NCI-H510A treated with DMSO at 0.1 percent for 48 hours (cell line): ENCODE results near the gene NT5C1B.
A peak's percentile ranks its signal among the peaks of the same experiment; 100 is the strongest.

Experiments
- DNase-seq: peaks from one replicate; lab custom pipeline; 2025; lab: John Stamatoyannopoulos, UW

Gene NT5C1B

DNA sequence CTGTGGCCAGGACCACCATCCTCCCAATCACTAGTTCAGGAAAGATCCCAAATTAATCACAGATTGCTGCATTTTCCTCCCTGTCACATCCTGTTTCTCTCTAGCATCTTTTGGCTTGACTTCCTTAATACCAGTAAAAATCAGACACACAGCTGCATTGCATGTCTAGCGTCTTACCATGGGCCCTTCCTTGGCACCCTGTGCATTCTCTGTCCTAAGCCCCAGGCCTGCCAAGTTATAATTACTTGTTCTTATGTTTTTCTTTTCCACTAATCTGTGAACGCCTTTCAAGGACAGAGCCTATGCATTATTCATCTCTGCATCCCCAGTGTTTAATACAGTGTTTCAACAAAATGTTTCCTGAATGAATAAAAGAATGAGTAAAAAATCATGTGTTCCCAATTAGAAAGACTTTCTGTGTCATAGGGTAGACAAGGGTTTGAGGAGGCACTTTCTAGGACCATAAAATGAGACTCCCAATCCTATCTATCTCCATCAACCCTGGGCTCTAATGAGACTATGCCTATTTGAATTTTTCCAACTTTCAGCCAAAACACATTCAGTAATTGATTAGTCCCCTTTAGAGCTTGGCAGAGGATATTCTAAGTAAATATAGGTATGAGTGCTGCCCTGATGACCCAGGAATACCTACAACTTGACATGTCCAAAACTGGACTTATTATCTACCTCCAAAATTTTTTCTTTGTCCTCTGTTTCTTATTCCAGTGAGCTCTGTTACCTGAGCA lies 10.3 kb upstream of the NT5C1B start:
- no peak for DNase-seq

DNA sequence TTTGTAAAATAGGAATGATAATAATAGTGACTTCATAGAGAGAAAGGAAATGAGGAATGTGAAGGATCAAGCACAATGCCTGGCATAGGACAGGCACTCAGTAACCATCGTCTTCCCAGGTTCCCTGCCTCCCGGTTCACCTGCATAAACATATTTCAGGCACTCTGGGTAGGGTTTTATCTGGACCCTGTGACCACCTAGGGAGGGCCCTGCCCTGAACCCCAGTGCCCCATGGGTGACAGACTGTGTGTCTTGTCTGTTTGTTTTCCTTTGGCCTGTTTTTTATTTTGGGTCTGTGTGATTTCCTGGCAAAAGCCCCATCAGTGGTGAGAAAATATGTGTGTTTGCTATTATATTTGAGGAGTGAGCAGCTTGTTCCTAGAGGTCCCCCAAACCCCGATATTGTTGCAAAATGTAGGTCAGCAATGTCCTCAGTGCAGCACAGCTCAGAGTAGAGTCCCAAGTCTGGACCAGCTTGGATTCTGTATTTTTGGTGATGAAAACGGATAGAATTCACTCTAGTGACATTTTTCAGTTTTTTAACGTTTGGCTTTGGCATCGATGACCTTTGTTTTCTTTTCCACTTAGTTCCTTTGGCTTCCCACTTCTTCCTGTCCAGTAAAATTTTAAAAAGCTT lies 9.6 kb upstream of the NT5C1B start:
- peak; percentile 51 for DNase-seq

DNA sequence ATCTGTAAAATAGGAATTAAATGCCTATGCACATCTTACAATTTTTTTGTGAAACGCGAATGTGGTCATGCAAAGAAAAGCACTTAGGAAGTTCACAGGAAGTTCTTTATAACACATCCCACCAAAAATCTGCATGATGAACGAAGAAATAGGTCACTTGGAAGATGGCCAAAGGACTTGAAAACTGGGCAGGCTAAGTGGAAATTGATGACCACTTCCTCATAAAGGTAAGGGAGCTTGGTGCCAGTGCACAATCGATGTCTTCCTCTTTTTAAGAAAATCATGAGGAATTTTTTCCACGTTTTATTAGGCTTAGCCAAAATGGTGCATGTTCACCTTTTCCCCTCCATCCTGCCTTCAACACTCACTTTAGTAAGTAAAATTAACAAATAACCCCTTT lies 8.2 kb upstream of the NT5C1B start:
- peak; percentile 18 for DNase-seq

DNA sequence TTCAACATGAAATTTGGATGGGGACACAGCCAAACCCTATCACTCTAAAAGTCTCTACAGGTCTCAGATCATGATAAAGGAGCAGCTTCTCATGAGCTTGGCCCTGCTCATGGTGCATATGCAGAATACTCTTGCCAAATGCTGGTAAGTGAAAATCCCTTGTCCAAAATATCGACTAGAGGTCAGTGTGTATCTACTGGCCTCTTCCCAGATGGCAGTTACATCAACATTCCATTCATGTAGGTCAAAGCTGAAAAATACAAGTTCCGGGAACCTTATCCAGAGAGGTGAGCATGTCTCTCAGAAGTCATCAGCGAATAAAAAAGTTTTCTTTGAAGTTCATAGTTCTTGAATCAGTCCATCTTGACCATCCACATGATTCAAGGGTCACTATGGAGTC lies 7.6 kb upstream of the NT5C1B start:
- no peak for DNase-seq

DNA sequence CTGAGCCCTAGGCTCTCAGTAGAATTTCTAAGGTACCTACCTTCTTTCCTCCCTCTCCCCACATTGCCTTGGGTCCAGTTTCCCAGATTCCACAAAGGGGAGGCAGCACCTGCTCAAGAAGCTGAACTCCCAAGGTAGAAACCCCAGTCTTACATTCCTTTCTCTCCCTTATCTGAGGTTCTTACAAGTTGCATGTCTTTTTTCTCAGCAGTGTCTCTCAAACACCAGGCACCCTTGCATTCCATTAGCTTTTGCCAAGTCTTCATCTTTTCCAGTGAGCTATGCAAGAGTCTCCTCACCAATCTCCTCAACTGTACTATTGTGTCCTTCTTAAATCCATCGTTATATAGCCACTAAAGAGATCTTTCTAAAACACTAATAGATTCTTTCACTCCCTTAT lies 4.1 kb upstream of the NT5C1B start:
- no peak for DNase-seq

DNA sequence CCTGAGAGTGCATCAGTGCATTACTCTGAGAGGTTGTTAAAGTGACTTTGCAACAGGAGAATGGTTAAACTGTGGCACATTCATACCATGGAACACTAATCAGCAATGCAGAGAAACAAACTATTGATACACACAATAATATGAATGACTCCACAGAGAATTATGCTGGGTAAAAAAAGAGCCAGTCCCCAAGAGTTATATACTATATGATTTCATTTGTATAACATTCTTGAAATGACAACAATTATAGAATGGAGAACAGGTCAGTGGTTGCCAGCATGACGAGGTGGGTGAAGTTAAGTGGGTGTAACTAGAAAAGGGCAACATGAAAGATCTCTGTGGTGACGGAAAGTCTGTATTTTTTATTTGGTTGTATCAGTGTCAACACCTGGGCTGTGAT lies 3.0 kb upstream of the NT5C1B start:
- no peak for DNase-seq

DNA sequence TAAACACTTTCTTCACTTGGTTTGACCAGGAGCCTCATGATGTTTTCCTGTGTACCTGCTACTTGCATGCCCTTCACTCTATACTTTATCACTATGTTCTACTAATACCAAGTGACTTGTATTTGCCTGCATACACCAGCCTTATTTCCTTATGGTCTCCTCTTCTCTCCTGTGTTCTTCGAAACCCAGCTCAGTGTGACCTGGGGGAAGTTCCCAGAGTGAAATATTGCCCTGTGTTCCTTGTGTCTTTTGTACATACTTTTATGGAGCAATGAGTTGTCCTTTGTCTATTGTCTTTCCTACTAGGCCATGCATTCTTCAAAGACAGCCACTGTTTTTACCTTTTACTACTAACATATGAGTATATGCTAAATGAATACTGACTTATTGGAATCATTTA lies 567 bp downstream of the NT5C1B start:
- DNase-seq = no peak

DNA sequence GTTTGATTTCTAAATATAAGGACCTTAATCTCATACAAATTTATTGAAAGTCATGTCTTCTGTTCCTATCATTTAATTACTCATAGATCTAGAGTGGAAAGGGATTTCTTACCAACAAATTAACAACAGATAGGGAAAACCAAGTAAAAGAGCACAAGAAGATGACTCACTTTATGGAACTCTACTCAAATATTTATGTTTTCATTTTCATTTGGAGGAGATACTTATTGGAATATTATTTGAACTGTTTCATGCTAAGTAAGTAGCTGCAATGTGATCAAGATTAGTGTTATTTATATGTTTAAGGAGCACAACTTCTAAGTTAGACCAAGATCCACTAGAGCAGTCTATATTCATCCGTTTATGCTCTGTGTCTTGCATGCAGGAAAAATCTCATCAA lies 1.3 kb downstream of the NT5C1B start:
- DNase-seq = no peak

DNA sequence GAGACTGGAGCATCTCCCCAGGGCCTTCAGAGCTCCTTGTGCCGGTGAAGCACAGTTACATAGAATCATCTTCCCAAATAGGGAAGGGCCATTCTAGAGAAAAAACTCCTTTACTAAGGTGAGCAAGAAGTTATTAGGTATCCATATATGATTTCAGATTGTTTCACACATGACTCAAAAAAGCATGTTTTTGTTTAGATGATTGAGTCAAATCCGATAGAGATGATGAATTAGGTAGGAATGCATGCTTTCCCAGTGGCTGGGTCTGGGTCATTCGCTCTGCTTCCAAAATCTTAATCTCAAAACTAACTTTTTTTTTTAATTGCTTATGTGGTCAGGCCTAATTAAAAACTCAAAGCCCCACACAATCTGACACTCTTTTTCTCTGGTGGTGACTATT lies 3.8 kb downstream of the NT5C1B start:
- DNase-seq = no peak

DNA sequence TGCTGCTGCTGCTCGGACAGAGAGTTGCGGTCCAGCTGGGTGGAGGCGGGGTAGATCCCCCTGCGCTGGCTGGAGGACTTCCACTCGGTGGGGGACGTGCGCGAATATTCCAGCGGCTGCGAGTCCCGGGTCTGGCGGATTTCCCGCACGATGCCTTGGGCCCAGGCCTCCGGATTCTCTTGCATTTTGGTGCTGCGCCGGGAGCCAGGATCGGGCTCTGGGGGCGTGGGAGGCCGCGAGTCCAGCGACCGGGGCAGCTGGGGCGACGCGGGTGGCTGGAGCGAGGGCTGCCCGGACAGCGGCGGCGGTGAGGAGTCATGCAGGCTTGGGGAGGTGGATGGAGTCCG lies 4.8 kb downstream of the NT5C1B start:
- no peak for DNase-seq

DNA sequence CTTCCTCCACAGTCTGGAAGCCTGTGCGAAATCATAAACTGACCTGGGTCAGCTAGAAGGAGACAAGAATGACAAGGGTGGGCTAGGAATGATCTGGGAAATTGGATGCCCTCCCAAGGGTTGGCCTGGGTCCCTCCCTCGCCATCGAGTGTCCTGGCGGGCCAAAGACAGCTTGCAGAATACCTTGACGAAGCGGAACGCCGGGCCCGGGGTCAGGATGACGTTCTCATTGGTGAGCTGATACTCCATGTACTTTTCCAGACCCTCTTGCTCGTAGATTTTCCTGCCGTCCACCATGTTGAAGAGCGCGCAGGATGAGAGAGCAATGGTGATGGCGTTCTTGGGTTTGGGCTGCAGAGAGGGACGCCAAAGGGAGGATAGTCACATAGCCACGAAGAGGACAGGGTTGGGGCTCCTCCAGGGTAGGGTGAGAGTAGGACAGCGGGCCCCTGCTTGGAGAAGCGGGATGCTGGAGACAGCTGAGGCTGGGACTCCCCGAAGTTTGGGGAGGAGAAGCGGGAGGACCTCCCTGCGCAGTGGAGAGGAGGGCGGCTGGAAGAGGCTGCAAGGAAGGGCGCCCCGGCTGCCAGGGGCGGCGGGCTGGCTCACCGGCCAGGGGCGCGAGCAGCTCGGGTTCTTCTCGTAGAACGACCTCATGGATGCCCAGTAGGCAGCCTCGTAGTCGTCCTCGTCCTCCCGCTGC lies 5.3 kb downstream of the NT5C1B start:
- no peak for DNase-seq

DNA sequence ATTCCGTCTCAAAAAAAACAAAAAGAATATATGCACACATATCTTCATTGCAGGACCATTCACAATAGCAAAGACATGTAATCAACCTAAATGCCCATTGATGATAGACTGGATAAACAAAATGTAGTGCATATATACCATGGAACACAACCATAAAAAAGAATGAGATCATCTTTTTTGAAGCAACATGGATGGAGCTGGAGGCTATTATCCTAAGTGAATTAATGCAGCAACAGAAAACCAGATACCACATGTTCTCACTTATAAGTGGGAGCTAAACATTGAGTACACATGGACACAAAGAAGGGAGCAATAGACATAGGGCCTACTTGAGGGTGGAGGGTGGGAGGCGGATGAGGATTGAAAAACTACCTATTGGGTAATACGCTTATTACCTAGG lies 8.8 kb downstream of the NT5C1B start:
- DNase-seq = no peak

DNA sequence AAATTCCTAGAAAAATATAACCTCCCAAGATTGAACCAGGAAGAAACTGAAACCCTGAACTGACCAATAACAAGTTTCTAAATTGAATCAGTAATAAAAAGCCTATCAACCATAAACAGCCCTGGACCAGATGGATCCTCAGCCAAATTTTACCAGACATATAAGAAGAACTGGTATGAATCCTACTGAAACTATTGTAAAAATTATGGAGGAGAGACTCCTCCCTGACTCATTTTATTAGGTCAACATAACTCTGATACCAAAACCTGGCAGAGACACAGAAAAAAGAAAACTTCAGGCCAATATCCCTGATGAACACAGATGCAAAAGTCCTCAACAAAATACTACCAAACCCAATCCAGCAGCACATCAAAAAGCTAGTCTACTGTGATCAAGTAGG lies 11.3 kb downstream of the NT5C1B start:
- no peak for DNase-seq

DNA sequence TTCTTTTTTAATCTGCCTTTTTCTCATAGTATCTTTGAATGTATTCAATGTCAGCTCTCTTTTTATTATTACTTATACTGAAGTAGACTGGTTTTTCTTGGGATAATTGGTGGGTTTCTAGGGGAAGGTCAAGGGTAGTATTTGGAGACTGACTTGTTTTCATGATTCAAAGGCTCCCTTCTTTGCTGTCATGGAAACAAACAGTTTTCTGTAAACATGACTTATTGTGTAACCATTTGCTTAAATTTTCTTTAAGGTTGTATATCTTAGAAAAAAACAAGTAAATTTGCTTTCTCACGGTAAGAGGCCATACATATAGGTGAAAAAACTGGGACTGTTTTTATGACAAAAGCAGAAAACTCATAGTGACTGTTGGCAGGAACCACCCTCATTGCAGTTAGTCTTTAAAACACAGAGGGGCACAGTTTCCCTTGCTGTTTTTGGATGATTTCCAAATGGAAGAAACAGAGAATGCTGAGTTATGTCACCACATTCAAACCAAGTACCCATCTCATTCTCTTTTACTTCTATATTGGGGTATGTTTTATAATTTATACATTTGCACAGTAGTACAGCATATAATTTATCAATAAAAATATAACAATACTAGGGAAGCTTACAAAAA lies 23.1 kb downstream of the NT5C1B start:
- no peak for DNase-seq

DNA sequence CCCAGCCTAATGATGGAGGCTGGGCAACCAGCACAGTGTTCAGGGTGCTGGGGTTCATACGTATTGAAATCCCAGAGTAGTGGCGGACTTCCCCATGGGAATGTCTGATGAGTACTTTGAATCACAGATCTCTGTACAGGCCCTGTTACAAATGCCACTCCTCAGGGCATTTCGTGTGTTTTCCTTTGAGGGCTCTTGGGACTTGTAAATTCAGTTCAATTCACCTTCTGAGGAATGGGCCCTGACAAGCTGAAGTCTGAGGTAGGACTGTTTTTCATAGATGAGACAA lies 28.6 kb downstream of the NT5C1B start:
- no peak for DNase-seq

DNA sequence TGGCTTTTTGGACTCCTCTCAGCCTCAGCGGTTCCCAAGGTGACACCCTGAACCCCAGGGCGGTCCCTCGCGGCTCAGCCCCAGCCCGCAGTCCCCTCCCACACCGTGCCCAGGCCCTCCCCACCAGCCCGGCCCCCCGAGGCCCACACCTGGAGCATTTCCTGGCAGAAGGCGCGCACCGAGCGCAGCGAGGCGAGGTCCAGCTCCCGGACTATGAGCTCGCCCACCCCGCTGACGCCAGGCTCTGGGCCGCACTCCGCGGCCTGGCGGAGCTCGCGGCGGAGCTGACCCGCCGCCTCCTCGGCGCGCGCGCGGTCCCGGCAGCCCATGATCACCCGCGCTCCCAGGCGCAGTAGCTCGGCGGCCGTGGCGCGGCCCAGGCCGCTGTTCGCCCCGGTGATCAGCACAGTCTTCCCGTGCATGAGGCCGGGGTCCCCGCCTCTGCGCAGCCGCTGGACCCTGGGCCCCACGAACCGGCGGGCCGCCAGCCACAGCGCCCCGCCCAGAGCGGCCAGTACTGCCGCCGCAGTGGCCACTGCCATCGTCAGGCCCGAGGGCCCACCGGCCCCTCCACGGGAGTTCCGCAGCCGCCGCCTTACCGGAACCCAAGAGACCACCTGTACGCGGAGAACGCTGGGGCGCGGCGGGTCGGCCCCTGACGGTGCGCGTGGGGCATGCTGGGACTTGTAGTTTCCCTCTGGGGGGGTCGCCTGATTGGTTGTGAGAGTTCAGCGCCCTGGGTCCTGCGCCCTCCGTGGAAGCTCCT lies 29.2 kb downstream of the NT5C1B start, which contains the start of gene RDH14:
Gene RDH14, minus strand, starts transcription at position 623 of the 766 bp plus-strand sequence. Its CDS starts 81 bp downstream, at position 542.
- DNase-seq = peak; percentile 91

DNA sequence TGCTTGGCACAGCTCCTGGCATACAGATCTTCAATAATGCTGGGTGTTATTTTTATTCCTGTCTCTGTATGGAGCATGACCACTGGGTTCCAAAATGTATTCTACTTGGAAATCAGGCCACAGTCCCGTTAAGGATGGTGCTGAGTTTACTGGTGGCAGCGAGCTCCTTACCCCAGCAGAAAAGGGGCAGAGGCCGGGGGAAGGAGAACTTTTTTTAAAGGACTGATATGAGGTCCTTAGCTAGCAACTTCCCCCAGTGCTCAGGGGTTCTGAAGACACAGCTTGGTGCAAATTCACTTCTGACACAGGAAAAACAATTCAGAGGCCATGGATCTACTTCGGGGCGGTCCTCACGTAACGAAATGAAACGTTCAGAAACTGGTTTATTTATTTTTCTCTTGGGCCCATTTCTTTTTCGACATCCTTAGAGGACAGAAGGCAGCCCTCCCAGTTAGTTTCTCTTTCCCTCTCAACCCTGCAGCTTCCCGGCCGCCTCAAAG lies 29.8 kb downstream of the NT5C1B start:
- DNase-seq = no peak

DNA sequence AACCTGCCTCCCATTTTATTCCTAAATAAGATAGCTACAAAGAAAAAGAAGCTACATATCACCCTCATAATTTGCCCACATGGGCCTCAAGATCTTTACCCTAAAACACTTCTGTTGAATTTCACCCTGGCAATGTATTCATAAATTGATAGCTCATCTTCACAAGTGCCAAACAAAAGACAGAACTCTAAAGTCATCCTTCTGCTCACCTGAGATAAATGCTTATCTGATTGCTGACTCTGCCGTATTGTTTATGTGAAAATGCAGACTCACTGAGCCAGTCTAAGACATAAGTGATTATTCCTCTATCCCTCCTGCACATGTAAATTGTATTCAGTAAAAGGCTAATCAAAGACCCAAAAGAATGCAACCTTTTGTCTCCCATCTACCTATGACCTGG lies 30.9 kb downstream of the NT5C1B start:
- peak; percentile 39 for DNase-seq

DNA sequence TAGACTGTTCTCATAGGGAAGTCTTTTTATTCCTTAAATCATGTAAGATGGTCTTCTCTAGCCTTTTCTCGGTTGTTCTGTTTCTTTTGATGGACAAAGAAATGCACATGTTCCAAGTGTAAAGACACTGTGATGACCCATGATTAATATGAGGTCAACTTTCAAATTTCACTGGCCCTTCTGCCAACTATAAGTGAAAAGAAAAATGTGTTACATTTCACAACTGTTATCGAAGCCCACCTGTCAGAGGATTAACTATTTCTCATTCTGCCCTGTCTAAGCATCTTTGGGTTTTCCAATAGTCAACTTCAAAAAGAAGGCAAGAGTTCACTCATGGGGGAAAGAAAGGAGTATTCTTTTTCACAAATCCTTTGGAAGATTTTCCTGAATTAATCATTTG lies 32.2 kb downstream of the NT5C1B start:
- DNase-seq = no peak

DNA sequence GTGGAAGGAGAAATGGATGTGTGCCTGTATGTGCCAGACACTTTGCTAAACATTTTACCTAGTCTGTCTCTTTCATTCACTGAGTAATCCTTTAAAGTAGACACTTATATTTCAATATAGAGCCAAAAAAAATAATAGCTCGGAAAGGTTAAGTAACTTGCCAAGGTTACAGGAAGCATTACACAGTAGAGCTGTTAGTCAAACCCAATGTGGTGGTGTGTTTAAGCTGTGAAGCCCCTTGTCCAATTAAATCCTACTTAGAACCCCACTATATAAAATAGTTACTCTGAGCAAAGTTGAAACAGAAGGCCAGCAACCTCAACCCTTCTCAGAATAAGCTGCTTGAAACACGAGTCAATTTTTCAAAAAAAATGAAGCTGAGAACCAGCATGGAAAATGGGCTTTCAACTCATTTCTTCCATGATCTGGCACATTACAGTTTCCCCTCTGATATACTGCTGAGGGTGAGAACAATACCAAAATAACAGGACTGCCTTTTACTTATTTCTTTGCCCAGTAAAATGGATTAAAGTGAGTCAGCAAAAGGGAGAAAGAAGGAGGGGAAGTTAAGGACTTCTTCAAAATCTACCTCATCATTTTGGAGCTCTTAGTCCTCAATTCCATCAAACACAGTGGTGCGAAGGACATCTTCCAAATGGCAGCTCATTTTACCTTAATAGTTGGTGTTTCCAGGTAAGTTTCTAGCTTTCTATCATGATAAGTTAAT lies 36.9 kb downstream of the NT5C1B start:
- no peak for DNase-seq

DNA sequence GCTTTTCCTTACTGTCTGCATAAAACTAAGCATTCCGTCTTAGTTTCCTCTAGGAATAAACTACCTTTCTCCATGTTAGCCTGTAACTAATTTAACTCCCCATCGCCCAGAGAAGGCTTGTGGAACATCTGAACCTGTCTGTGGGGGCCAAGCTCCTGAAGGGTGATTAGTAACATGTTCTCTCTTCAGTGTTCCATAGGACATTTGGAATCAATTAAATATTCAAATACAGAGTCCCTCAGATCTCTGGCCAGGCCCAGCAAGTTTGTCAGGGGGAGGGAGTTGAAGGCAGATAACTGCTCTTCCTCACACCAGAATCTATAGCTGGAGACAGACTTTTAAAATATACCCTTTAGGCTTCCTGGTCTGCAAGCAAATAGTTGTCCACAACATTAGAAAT lies 37.7 kb downstream of the NT5C1B start:
- DNase-seq = no peak
